ENCODE measurements around the gene SMARCA4.

Gene SMARCA4

GRCh38 chr19:10984166-10984735 lies 23.4 kb downstream of the SMARCA4 start:
- TF ChIP-seq CTCF (IDR thresholded peaks at IDR 0.05; ENCODE audit: extremely low read depth, missing control alignments) = no peak
- DNase-seq (ENCODE audit: low spot score) = no peak

- no peak for TF ChIP-seq CTCF (IDR thresholded peaks at IDR 0.05; ENCODE audit: extremely low read depth, missing control alignments)
- DNase-seq (ENCODE audit: low spot score) = no peak
Observed at GRCh38 chr19:10985502-10985901, 24.7 kb downstream of the SMARCA4 start.

- TF ChIP-seq CTCF (IDR thresholded peaks at IDR 0.05; ENCODE audit: extremely low read depth, missing control alignments) = no peak
- no peak for DNase-seq (ENCODE audit: low spot score)
Observed at GRCh38 chr19:10986301-10987127, 25.7 kb downstream of the SMARCA4 start.

GRCh38 chr19:10987571-10988297 lies 26.9 kb downstream of the SMARCA4 start:
- TF ChIP-seq CTCF (IDR thresholded peaks at IDR 0.05; ENCODE audit: extremely low read depth, missing control alignments) = no peak
- no peak for DNase-seq (ENCODE audit: low spot score)

- DNase-seq (ENCODE audit: low spot score) = no peak
- TF ChIP-seq CTCF (IDR thresholded peaks at IDR 0.05; ENCODE audit: extremely low read depth, missing control alignments) = no peak
Observed at GRCh38 chr19:10988380-10988779, 27.6 kb downstream of the SMARCA4 start.

GRCh38 chr19:10988921-10989320 lies 28.1 kb downstream of the SMARCA4 start:
- TF ChIP-seq CTCF (IDR thresholded peaks at IDR 0.05; ENCODE audit: extremely low read depth, missing control alignments) = no peak
- DNase-seq (ENCODE audit: low spot score) = no peak

GRCh38 chr19:10991076-10991475 lies 30.2 kb downstream of the SMARCA4 start:
- no peak for DNase-seq (ENCODE audit: low spot score)
- no peak for TF ChIP-seq CTCF (IDR thresholded peaks at IDR 0.05; ENCODE audit: extremely low read depth, missing control alignments)
